Measurements from ENCODE around the gene CEP250.
A peak's percentile ranks its signal among the peaks of the same experiment; 100 is the strongest.

CEP250 gene

GRCh38 chr20:35431621-35432429, 23.6 kb upstream of the CEP250 start:
- CTCF ChIA-PET, result interaction anchor here (0.7 to 1.7 kb wide), 7 partner anchors 8 to 285 kb away, joined by 3 to 8 read pairs (median 4); partner anchors contain the start of gene EDEM2
- POLR2A ChIA-PET, result interaction anchor here (0.9 kb wide), 1 partner anchor 8 kb away, joined by 3 read pairs; no protein-coding TSS in a partner anchor
- TF ChIP-seq CTCF (IDR thresholded peaks at IDR 0.05; ENCODE audit: insufficient read depth, low read length, missing control alignments), result no peak
- DNase-seq (ENCODE audit: low read depth, low spot score), result no peak
- no peak overlapping the region for H3K4me3 ChIP-seq (ENCODE audit: low read depth, low read length)

DNA sequence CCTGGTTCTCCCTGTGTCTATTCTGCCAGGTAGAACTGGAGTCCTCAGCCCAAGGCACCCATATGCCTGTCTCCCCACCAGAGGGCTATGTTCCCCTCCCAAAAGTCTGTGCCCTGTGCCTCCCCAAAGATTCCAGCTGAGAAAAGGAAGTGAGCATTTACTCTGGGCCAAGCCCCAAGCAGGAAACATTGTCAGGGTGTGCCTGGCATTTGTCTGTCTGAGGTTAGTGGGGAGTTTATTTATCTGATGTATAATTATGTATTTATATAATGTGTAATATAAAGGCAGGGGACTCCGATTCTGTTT, 23.0 kb upstream of the CEP250 start:
- H3K4me3 ChIP-seq (ENCODE audit: low read depth, low read length), result no peak overlapping the region
- TF ChIP-seq CTCF (IDR thresholded peaks at IDR 0.05; ENCODE audit: insufficient read depth, low read length, missing control alignments), result no peak
- ChIA-PET CTCF (interaction anchor here (0.8 to 1.7 kb wide), 6 partner anchors 9 to 163 kb away, joined by 3 to 7 read pairs (median 4); no protein-coding TSS in a partner anchor), POLR2A (no interaction called here)
- DNase-seq (ENCODE audit: low read depth, low spot score), result no peak

GRCh38 chr20:35433337-35433736, 22.1 kb upstream of the CEP250 start:
- DNase-seq (ENCODE audit: low read depth, low spot score), result no peak
- TF ChIP-seq CTCF (IDR thresholded peaks at IDR 0.05; ENCODE audit: insufficient read depth, low read length, missing control alignments), result no peak
- no peak overlapping the region for H3K4me3 ChIP-seq (ENCODE audit: low read depth, low read length)
- ChIA-PET CTCF (interaction anchor here (1.3 to 1.4 kb wide), 4 partner anchors 10 to 164 kb away, joined by 3 to 5 read pairs (median 4); no protein-coding TSS in a partner anchor), POLR2A (no interaction called here)

DNA sequence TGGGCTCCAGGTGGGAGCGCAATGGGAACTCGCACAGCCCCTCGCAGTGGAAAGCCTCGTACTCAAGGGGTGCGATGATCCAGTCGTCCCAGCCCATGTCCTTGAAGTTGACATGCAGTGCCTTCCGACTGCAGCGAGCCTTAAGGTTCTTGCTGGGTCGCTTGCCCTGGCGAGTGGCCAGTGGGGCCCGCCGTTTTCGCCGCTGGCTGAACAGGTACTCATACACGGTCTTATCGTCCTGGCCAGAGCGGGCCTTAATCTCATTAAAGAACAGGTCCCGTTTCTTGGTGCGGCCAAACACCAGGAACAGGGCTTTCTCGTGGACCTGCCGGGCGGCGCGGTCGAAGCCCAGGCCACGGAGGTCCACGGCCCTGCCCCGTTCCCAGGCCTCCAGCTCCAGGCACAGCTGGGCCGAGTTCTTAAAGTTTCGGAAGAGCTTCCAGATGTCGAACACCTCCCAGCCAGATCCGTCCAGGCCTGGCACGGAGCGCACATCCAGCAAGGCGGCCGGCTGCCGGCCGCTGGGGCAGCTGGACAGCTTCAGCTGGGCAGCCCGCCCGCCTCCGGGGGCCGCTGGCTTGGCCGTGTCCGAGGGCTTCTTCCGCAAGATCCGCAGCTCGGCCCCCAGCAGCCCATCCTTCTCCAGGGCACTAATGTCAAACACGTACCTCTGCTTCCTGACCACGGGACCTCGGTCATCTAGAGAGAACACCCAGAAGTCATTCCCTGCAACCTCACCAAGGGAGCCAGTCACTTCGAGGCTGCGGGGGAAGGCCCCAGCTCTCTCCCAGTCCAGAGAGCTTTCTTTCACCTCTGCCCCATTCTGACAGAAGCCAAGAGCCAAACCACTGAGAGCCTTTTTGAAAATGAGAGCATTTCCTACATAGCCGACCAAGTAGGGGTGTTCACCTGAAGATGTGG, 21.1 kb upstream of the CEP250 start:
- H3K4me3 ChIP-seq (ENCODE audit: low read depth, low read length), result peak overlapping the region; percentile 35
- TF ChIP-seq CTCF (IDR thresholded peaks at IDR 0.05; ENCODE audit: insufficient read depth, low read length, missing control alignments), result no peak
- POLR2A ChIA-PET, result no interaction called here
- no peak for DNase-seq (ENCODE audit: low read depth, low spot score)
- CTCF ChIA-PET, result interaction anchor here (1.0 to 17.2 kb wide), 6 partner anchors 13 to 337 kb away, joined by 3 to 662 read pairs (median 6); no protein-coding TSS in a partner anchor

DNA sequence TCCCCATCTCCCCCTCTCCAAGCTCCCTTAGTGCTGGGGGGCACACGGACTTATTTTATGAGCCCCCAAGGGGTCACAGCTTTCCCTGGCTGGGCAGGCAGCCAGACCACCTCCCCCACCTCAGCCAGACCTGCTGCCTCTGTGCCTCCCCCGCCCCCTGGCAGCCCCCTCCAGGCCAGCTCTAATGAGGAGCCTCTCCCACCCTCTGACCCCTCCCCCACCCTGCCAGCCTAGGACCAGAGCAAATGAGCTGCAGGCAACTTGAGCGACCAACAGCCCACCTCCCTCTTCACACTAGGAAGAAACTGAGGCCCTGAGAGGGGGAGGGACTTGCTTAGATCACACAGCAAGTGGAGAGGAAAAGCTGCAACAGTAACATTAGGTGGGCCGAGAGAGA, 19.2 kb upstream of the CEP250 start:
- ChIA-PET POLR2A (no interaction called here), CTCF (interaction anchor here (0.7 to 17.2 kb wide), 8 partner anchors 9 to 173 kb away, joined by 3 to 662 read pairs (median 3); partner anchors contain the start of gene EIF6)
- peak overlapping the region; percentile 68 for H3K4me3 ChIP-seq (ENCODE audit: low read depth, low read length)
- DNase-seq (ENCODE audit: low read depth, low spot score), result no peak
- TF ChIP-seq CTCF (IDR thresholded peaks at IDR 0.05; ENCODE audit: insufficient read depth, low read length, missing control alignments), result no peak

Data from AG04449 (cell line).